B cell (primary cell): Measurements from ENCODE around the gene CR1. TPM values are rescaled to one million over a fixed set of nuclear protein-coding genes. Genes with fewer than 3 reads are reported as not detected.

Experiments used
- ATAC-seq: fragments of 200-7000 bp; cut with Tn5 transposase; one replicate; pipeline ENCODE4 v1.10.0; 2021; ENCODE audit warnings: low read depth, mild to moderate bottlenecking, moderate number of reproducible peaks, moderate library complexity
- CTCF ChIA-PET: fragments of 350-600 bp; sonication (Branson Sonifier 250); formaldehyde crosslinking; loops from one replicate; lab custom pipeline; 2021; ENCODE audit warnings: antibody characterized with exemption, inconsistent platforms; lab: Charles Lee
- POLR2A ChIA-PET: fragments of 350-600 bp; sonication (Branson Sonifier 250); formaldehyde crosslinking; loops from one replicate; lab custom pipeline; 2021; ENCODE audit warnings: antibody characterized with exemption; lab: Charles Lee
- DNase-seq: peaks from one replicate; pipeline ENCODE4 v3.0.0; 2013
- H2AFZ ChIP-seq: 2 replicates; pipeline ENCODE4 v1.6.1; 2012; ENCODE audit warnings: mild to moderate bottlenecking, low read depth, low read length; ENCODE audit not compliant: insufficient read depth, poor library complexity, severe bottlenecking
- H3K27ac ChIP-seq, 2 donors: 1 replicate in 1 of 2; 2 replicates in 1 of 2; pipeline ENCODE4 v1.5.1; 2012 to 2013; ENCODE audit warnings: low read length in 2 of 2, mild to moderate bottlenecking in 2 of 2, moderate library complexity in 1 of 2
- H3K27me3 ChIP-seq, 4 experiments: fragments of 200-600 bp in 1 of 4; sonication (generic) in 1 of 4; replicated peaks in 1 of 4; 1 replicate in 2 of 4; 2 replicates in 2 of 4; pipeline versions ENCODE4 v1.6.1 to v1.7.0; 2013 to 2016; ENCODE audit warnings: low read length in 3 of 4, mild to moderate bottlenecking in 2 of 4, mixed read lengths in 1 of 4, moderate library complexity in 1 of 4; ENCODE audit not compliant: insufficient read depth in 4 of 4, control insufficient read depth in 3 of 4; ENCODE audit errors: control extremely low read depth in 1 of 4
- H3K36me3 ChIP-seq, 2 experiments: replicated peaks in 1 of 2; 1 replicate in 1 of 2; 2 replicates in 1 of 2; pipeline versions ENCODE4 v1.6.1 to v1.7.1; 2013; ENCODE audit warnings: low read length in 1 of 2; ENCODE audit not compliant: insufficient read depth in 2 of 2, control insufficient read depth in 1 of 2; ENCODE audit errors: control extremely low read depth in 1 of 2, extremely low read depth in 1 of 2
- H3K4me1 ChIP-seq, 2 donors: fragments of 200-600 bp in 1 of 2; sonication (generic) in 1 of 2; 1 replicate in 1 of 2; 2 replicates in 1 of 2; pipeline versions ENCODE4 v1.5.1 to v1.6.1; 2013 to 2017; ENCODE audit warnings: low read length in 2 of 2; ENCODE audit not compliant: control insufficient read depth in 2 of 2, insufficient read depth in 2 of 2
- H3K4me2 ChIP-seq: replicated peaks from 2 replicates; pipeline ENCODE3; 2012; ENCODE audit warnings: mild to moderate bottlenecking, low read depth, low read length; ENCODE audit not compliant: poor library complexity, severe bottlenecking
- H3K4me3 ChIP-seq, 5 experiments: fragments of 200-600 bp in 1 of 5; sonication (generic) in 1 of 5; 1 replicate in 3 of 5; 2 replicates in 2 of 5; pipeline versions ENCODE4 v1.5.1 to v1.7.0; 2011 to 2016; ENCODE audit warnings: low read length in 4 of 5, mild to moderate bottlenecking in 4 of 5, low read depth in 2 of 5, control low read depth in 1 of 5, moderate library complexity in 1 of 5; ENCODE audit not compliant: insufficient read depth in 1 of 5; ENCODE audit errors: control extremely low read depth in 1 of 5, extremely low read depth in 1 of 5
- H3K79me2 ChIP-seq: fragments of 200-600 bp; sonication (generic); one replicate; pipeline ENCODE4 v1.6.0; 2016; ENCODE audit warnings: low read length; ENCODE audit not compliant: control insufficient read depth, insufficient read depth
- H3K9ac ChIP-seq: fragments of 200-600 bp; sonication (generic); 2 replicates; pipeline ENCODE4 v1.6.1; 2017; ENCODE audit warnings: mild to moderate bottlenecking, low read length, moderate library complexity
- H3K9me3 ChIP-seq, 3 donors: one replicate each; pipeline versions ENCODE4 v1.6.1 to v1.7.1; 2013; ENCODE audit warnings: low read length in 2 of 3; ENCODE audit not compliant: control insufficient read depth in 2 of 3, insufficient read depth in 1 of 3; ENCODE audit errors: control extremely low read depth in 1 of 3
- H4K20me1 ChIP-seq: 2 replicates; pipeline ENCODE4 v1.6.0; 2012; ENCODE audit warnings: mild to moderate bottlenecking, low read length; ENCODE audit not compliant: insufficient read depth, control insufficient read depth, poor library complexity, severe bottlenecking
- H3K27ac Mint-ChIP-seq: one replicate; pipeline ENCODE4 v1.8.0; 2021; ENCODE audit warnings: mixed read lengths
- H3K27me3 Mint-ChIP-seq: one replicate; pipeline ENCODE4 v1.8.0; 2021; ENCODE audit warnings: mixed read lengths
- H3K4me1 Mint-ChIP-seq: one replicate; pipeline ENCODE4 v1.8.0; 2021; ENCODE audit warnings: mixed read lengths
- H3K4me3 Mint-ChIP-seq: one replicate; pipeline ENCODE4 v1.8.0; 2021; ENCODE audit warnings: mixed read lengths
- H3K9me3 Mint-ChIP-seq: one replicate; pipeline ENCODE4 v1.8.0; 2022; ENCODE audit warnings: mixed read lengths; ENCODE audit not compliant: insufficient read depth
- EZH2 ChIP-seq: IDR thresholded peaks from 2 replicates; pipeline ENCODE4 v1.6.1; 2012; ENCODE audit warnings: borderline replicate concordance, low read depth, mild to moderate bottlenecking, moderate library complexity, low read length; ENCODE audit not compliant: insufficient read depth, poor library complexity, severe bottlenecking
- WGBS: methylation state at CpG from one replicate; pipeline ENCODE4 v1.1.5; 2013; ENCODE audit warnings: missing lambda C conversion rate; ENCODE audit not compliant: insufficient coverage; 5-methylcytosine and 5-hydroxymethylcytosine counted together
- intact Hi-C: fragments of 100-400 bp; cut with micrococcal nuclease; formaldehyde crosslinking; loops from one replicate; pipeline ENCODE4 v1.10.0; 2022
- polyA plus RNA-seq: library from polyadenylated mRNA; depleted of rRNA; stranded (reverse); fragments of >200 nt; gene quantifications from 2 replicates; pipeline ENCODE4 v1.2.3, GENCODE V29; 2012
- total RNA-seq, 2 donors: library from RNA; stranded (reverse); fragments of 120-200 nt in 1 of 2; gene quantifications; 1 replicate in 1 of 2; 2 replicates in 1 of 2; pipeline versions ENCODE4 v1.2.3 to v1.2.4, GENCODE V29; 2013 to 2022
- TF ChIP-seq, protein P1 (sequence below): fragments of 200-600 bp; IDR thresholded peaks from one replicate; pipeline ENCODE4 v1.8.0; 2022; ENCODE audit warnings: antibody characterized with exemption, mild to moderate bottlenecking

CR1 gene
- total and polyA plus RNA-seq, 2 donors (not counting 1 experiment from before 2014, with no cell fraction given): 26.4 to 36.7 TPM

GRCh38 chr1:207651583-207651982 lies 155.6 kb downstream of the CR1 start:
- H3K9ac ChIP-seq: no peak overlapping the region

GRCh38 chr1:207654320-207654719 lies 158.4 kb downstream of the CR1 start:
- no peak overlapping the region for H3K4me2 ChIP-seq
- Mint-ChIP-seq H3K27ac (no peak overlapping the region), H3K4me1 (no peaks in the 10 kb centered on the region), H3K9me3 (no peaks in the 10 kb centered on the region), H3K27me3 (no peaks in the 10 kb centered on the region), H3K4me3 (no peak overlapping the region)
- no peaks in the 10 kb centered on the region for H3K4me1 ChIP-seq
- H3K79me2 ChIP-seq: no peaks in the 10 kb centered on the region
- POLR2A ChIA-PET: no interaction called here
- CTCF ChIA-PET: interaction anchor here (0.7 to 1.8 kb wide), 3 partner anchors 13 to 143 kb away, joined by 3 to 6 read pairs (median 5); no protein-coding TSS in a partner anchor
- no peak for ATAC-seq
- no peak overlapping the region for H3K27ac ChIP-seq
- H2AFZ ChIP-seq: no peak overlapping the region
- intact Hi-C loops: loop anchor here (10.0 kb wide), 1 partner anchor 310 kb away; no protein-coding TSS in a partner anchor
- no peak for TF ChIP-seq EZH2
- TF ChIP-seq, protein P1, sequence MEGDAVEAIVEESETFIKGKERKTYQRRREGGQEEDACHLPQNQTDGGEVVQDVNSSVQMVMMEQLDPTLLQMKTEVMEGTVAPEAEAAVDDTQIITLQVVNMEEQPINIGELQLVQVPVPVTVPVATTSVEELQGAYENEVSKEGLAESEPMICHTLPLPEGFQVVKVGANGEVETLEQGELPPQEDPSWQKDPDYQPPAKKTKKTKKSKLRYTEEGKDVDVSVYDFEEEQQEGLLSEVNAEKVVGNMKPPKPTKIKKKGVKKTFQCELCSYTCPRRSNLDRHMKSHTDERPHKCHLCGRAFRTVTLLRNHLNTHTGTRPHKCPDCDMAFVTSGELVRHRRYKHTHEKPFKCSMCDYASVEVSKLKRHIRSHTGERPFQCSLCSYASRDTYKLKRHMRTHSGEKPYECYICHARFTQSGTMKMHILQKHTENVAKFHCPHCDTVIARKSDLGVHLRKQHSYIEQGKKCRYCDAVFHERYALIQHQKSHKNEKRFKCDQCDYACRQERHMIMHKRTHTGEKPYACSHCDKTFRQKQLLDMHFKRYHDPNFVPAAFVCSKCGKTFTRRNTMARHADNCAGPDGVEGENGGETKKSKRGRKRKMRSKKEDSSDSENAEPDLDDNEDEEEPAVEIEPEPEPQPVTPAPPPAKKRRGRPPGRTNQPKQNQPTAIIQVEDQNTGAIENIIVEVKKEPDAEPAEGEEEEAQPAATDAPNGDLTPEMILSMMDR: no peak
- H3K4me3 ChIP-seq: no peak overlapping the region
- no peak for DNase-seq
- no peak overlapping the region for H3K9ac ChIP-seq
- H3K27me3 ChIP-seq: no peaks in the 10 kb centered on the region
- H3K36me3 ChIP-seq: no peaks in the 10 kb centered on the region
- WGBS: no CpG with 5 or more reads among the region's 2 CpGs
- no peaks in the 10 kb centered on the region for H3K9me3 ChIP-seq
- H4K20me1 ChIP-seq: no peaks in the 10 kb centered on the region

More at GRCh38 chr1:207651583-207651982, 155.6 kb downstream of the CR1 start:
- intact Hi-C loops: loop anchor here (10.0 kb wide), 1 partner anchor 313 kb away; no protein-coding TSS in a partner anchor
- Mint-ChIP-seq H3K9me3 (no peaks in the 10 kb centered on the region), H3K27me3 (no peaks in the 10 kb centered on the region), H3K4me3 (no peak overlapping the region), H3K27ac (no peak overlapping the region), H3K4me1 (peaks cover 2% of the 10 kb centered on the region)
- POLR2A ChIA-PET: no interaction called here
- Histone ChIP-seq H3K4me2 (no peak overlapping the region), H3K9me3 (no peaks in the 10 kb centered on the region), H3K79me2 (no peaks in the 10 kb centered on the region), H3K4me1 (no peaks in the 10 kb centered on the region), H3K27ac (no peak overlapping the region), H3K4me3 (no peak overlapping the region), H4K20me1 (no peaks in the 10 kb centered on the region), H2AFZ (no peak overlapping the region), H3K36me3 (no peaks in the 10 kb centered on the region), H3K27me3 (no peaks in the 10 kb centered on the region)
- CTCF ChIA-PET: no interaction called here
- no CpG with 5 or more reads among the region's 1 CpG for WGBS
- TF ChIP-seq, protein P1: no peak
- TF ChIP-seq EZH2: no peak
- no peak for ATAC-seq
- no peak for DNase-seq
